ENCODE data around the gene CHP1.
"Not testable (repeated sequence)": the region's sequence is repeated elsewhere in the genome, so short reads cannot be mapped to it uniquely, and the experiment has no call there.

DNA sequence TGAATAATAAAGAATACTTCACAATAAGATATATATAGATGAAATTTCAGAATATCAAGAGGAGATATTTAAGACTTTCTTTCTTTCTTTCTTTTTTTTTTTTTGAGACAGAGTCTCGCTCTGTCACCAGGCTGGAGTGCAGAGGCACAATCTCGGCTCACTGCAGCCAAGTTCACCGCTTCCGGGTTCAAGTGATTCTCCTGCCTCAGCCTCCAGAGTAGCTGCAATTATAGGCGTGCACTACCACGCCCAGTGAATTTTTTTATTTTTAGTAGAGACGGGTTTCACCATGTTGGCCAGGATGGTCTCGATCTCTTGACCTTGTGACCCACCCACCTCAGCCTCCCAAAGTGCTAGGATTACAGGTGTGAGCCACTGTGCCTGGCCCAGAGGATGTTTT, 19.7 kb downstream of the CHP1 start:
- not testable (repeated sequence) for TF ChIP-seq SP1 (IDR thresholded peaks at IDR 0.05; ENCODE audit: low read depth); JUND (IDR thresholded peaks at IDR 0.05); POLR2A (IDR thresholded peaks at IDR 0.05; ENCODE audit: borderline replicate concordance, extremely low read depth, insufficient read depth, insufficient read length); EZH2 (IDR thresholded peaks at IDR 0.05); CTCF (IDR thresholded peaks at IDR 0.05 in 2 of 3, conservative IDR thresholded peaks at IDR 0.05 in 1 of 3; ENCODE audit: borderline replicate concordance in 1 of 3, insufficient read depth in 1 of 3, low read depth in 2 of 3, low read length in 2 of 3)
- TF ChIP-seq, protein P1, sequence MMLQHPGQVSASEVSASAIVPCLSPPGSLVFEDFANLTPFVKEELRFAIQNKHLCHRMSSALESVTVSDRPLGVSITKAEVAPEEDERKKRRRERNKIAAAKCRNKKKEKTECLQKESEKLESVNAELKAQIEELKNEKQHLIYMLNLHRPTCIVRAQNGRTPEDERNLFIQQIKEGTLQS (IDR thresholded peaks at IDR 0.05): not testable (repeated sequence)

Measured in HCT116 (cell line).